HK-2 (cell line): ENCODE measurements around the gene TRPC4AP.
"Not testable (repeated sequence)": the region's sequence is repeated elsewhere in the genome, so short reads cannot be mapped to it uniquely, and the experiment has no call there.

Experiments
- DNase-seq: peaks from one replicate; pipeline ENCODE4 v3.0.0-alpha.2; 2018; ENCODE audit not compliant: unreplicated experiment

Gene TRPC4AP

GRCh38 chr20:35055445-35056276, 36.9 kb downstream of the TRPC4AP start:
- DNase-seq, result no peak

DNA sequence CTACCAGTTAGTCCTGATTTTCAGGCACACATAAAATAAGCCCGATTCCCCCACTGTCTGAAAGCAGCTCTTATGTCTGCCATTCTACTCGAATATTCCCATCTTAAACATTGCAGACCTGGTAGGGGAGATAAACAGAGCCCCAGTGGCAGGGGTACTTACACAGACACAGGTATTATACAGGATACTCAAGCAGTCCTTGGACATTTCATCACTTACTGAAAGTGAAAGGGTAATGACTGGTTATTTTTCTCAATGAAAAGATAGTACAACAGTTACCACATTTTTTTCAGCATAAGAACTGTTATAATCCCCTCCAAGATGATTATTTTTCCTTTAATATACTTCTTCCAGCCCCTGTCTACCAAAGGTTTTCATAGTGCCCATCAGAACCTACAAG, 37.8 kb downstream of the TRPC4AP start:
- DNase-seq, result no peak

DNA sequence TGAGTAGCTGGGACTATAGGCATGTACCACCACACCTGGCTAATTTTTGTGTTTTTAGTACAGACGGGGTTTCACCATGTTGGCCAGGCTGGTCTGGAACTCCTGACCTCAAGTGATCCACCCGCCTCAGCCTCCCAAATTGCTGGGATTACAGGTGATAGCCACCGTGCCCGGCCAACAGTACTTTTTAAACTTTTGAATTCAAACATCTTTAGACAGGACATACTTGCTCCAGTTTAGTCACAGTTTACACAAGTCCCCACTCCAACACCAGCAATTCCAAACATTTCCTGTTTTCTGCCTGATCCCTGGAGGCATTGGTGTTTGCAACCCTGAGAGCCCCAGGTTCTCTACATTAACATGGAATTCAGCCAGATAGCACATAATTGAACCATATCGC, 40.0 kb downstream of the TRPC4AP start:
- DNase-seq, result not testable (repeated sequence)

DNA sequence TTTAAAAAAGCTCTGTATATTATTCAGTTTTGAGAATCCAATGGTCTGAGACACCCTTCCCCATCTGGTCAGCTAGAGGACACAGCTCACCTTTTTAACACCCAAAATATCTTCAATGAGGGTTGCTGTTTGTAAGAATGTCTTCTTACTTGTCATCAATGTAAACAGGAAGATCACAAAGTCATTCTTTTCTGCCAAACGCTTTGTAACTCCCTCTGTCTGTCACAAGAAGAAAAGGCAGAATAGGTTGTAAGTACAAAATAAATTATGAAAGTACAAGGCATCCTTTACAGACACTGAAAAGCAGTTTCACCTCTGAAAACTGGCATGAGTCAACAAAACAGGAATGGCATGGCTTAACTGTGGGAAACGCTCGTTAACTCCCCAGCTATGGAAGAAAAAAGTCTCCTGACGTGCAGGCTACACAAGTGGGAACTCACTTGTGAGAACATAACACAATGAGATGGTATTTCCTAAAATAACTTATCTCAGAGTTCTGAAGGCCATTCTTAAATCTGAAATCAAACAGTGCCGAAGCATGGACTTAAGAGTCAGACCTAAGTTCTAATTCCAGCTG, 42.7 kb downstream of the TRPC4AP start:
- no peak for DNase-seq

DNA sequence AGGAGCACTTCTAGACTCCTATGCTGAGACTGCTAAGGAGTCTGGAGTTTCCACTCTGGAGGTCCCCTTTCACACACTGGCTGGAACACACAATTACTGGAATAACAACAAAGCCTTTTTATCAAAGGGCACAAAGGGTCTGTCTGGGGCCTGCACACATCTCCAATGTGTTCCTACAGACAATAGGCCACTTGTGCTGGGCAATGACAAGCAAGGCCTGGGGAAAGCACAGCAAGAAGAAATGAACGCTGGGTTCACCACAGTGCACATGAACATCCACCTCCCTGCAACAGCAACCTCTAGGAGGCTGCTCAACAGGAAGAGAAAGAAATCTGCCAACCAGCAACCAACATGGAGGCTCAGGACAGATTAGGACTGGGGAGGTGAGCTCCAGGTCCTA, 43.9 kb downstream of the TRPC4AP start:
- DNase-seq, result no peak

DNA sequence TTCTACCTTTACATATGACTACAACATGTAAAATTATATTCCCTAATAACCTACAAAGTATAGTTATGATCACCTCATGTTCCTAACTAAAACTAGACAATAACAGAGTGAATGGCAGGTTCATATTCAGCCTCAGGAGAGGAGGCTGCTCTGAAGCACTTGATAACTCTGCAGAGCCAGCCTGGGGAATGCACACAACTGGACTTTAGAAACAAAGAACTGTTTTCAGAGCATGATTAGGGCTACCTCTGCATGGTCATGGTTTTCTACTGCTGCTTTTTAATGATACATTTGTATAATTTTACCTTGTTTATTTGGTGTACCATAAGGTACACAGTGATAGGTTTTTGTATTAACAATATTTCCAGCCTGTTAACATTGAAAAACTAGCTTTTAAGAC, 50.3 kb downstream of the TRPC4AP start:
- DNase-seq, result no peak

- no peak for DNase-seq
Measured at GRCh38 chr20:35040646-35041045, 52.0 kb downstream of the TRPC4AP start.

DNA sequence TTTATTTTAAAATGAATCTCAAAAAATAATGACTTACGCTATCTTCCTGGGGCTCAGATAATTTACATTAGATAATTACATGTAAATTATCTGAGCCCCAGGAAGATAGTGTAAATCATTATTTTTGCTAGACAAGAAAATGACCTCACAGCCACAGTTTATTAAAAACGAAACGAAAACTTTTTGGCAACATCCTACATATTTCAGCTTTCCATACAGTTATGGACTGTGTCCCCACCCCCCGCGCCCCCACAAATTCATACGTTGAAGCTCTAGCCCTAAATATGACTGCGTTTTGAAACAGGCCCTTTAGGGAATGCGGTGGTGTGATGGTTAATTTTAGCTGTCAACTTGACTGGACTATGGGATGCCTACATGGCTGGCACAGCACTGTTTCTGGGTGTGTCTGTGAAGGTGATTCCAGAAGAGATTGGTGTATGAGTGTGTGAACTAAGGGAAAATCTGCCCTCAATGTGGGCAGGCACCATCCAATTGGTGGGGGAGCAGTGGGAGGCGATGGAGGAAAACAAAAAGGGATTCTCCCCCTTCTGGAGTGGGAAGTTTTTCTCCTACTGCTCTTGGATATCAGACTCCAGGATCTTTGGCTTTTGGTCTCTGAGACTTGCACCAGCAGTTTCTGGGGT, 52.6 kb downstream of the TRPC4AP start:
- no peak for DNase-seq

DNA sequence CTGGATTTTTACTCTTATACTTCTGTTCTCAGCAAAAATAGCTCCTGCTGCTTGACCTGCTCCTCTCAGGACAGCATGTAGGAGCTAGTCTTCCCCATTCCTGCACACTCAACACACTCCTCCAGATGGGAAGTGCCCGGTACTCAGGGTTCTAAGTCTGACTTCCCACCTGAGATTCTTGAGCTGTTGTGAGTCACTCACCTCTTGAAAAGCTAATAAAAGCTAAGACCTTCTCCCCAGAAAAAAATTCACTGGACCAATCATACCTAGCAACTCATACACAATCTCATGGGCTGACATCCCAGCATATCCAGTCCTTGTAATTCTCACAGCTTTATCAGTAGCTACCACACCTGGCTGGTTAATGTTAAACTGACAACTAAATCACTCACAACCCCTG, 53.5 kb downstream of the TRPC4AP start:
- DNase-seq, result no peak

DNA sequence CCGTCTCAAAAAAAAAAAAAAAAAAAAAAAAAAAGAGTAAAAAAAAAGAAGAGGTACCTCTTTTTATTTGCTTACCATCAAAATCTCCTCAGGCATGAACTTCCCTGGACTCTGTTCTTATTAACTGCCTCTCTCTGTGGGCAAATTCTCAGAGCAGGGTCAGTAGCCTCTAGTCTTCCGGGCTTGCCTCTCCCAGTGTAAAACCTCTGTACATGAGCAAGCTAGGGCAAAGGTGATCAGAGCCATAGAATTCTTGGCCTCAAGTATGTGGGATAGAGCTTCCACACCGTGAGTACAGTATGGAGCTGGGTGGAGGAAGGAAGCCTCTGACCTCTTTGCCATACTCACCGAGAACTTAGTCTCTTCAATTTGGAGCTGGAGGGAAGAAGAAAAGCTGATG, 58.5 kb downstream of the TRPC4AP start:
- DNase-seq, result no peak

DNA sequence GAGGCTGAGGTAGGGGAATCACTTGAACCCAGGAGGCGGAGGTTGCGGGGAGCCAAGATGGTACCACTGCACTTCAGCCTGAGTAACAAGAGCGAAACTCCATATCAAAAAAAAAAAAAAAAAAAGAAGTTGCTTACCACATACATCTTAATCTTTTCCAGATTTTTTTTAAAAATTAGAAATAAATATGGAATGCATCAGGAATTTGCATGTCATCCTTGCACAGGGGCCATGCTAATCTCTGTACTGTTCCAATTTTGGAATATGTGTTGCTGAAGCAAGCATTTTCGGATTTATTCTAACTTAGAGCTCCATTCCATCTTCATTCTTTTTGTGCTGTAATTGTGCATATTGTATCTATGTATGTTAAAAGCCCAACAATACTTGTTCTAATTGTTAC, 62.5 kb downstream of the TRPC4AP start:
- DNase-seq, result no peak

DNA sequence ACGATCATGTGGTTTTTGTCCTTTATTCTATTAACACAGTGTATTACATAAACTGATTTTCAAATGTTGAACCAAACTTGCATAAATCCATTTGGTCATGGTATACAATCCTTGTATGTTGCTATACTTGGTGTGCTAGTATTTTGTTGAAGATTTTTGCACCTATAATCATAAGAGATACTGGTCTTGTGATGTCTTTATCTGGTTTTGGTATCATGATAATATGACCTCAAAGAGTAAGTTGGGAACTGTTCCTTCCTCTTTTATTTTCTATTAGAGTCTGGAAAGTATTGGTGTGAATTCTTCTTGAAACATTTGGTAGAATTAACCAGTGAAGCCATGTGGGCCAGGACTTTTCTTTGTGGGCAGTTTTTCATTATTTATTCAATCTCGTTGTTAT, 65.3 kb downstream of the TRPC4AP start:
- DNase-seq, result no peak

DNA sequence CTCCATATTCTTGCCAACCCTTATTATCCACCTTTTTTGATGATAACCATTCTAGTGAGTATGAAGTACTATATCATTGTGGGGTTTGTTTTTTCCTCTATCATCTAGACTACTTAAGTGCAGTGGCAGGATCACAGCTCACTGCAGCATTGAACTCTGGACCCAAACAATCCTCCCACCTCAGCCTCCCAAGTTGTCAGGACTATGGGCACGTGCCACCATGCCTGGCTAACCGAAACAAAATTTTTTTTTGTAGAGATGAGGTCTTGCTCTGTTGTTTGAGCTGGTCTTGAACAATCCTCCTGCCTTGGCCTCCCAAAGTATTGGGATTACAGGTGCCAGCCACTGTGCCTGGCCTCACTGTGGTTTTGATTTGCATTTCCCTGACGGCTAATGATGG, 67.5 kb downstream of the TRPC4AP start:
- no peak for DNase-seq

- DNase-seq, result no peak
Measured at GRCh38 chr20:35023624-35024023, 69.0 kb downstream of the TRPC4AP start.

DNA sequence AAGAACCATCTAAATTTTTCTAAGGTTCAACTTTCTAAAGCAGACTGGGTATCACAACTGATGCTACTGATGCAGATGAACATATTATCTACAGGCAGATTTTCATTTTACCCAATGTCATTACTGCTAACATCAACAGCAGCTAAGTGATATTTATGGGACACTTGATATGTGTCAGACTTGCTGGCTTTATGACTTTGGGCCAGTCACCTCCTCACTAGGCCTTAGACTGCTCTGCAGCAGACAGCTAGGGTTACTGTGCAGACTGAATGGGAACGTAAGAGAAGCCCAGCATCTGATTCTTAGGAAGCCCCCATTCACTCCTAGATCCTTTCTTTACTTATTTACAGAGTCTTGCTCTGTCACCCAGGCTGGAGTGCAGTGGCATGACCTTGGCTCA, 70.8 kb downstream of the TRPC4AP start:
- DNase-seq, result no peak

DNA sequence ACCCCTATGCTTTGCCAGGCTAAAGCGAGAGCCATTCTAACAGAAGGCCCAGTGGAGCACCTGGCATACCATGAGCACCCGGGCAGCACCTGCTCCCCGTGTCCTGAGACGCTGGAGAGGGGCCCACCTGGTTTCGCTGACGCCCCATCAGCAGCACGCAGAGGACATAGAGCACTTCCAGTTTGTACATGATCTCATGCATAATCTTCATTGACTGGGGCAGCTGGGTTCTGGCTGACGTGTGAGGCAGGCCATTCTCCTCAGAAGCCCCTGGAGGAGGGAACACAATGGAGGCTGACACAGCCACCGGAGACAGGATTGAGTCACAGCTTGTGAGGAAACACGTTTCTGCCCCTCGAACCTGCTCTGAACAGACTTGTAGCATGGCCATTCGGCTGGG, 71.5 kb downstream of the TRPC4AP start:
- no peak for DNase-seq

GRCh38 chr20:35020108-35020928, 72.3 kb downstream of the TRPC4AP start:
- no peak for DNase-seq

DNA sequence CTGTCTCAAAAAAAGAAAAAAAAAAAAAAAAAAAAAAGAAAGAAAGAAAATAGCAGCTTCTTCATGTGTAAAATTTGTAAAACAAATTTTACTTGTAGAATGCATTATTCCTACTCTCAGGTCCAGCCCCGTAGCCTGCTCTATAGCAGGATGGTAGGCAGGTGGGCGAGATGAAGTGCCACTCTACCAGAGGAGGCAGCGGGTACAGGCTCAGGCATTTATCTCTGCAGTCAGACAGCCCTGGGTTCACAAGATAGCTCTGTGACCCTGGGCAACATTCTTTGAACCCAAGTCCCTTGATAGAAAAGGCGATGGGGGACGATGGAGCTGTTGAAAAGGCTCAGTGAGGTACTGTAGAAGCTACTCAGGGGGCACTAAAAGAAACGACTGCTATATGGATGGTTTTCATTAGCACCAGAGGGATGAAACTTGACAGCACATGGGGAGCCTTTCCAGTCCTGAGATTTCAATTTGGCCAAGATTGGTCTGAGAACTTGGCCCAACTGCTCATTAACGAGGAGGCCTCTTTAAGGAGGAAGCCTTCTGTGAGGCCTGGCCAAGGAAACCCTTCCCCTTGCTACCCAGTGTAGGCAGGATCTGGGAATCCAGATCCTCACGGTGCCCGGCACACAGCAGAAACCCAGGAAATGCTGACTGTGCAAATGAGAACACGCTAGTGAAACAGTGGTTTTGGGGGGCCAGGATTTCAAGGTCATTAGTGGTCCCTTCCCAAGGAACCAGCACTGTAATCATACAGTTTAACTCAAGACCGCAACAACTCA, 73.8 kb downstream of the TRPC4AP start:
- DNase-seq, result no peak

- no peak for DNase-seq
Measured at GRCh38 chr20:35017099-35017835, 75.3 kb downstream of the TRPC4AP start.

DNA sequence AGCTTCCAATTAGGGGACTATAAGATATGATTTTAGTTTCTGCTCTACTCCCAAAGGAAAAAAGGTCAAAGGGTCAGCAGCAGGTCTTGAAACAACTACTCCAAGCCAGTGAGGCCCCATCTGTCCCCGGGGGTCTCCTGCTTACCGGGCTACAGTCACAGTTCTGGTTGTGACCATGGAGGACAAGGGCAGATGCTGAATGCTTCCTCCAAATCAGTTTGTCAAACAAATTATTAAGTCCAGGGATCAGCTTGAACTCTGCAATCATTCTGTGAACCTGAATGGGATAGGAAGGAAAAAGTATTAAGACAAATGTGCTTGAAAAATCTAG, 76.8 kb downstream of the TRPC4AP start:
- DNase-seq, result no peak

DNA sequence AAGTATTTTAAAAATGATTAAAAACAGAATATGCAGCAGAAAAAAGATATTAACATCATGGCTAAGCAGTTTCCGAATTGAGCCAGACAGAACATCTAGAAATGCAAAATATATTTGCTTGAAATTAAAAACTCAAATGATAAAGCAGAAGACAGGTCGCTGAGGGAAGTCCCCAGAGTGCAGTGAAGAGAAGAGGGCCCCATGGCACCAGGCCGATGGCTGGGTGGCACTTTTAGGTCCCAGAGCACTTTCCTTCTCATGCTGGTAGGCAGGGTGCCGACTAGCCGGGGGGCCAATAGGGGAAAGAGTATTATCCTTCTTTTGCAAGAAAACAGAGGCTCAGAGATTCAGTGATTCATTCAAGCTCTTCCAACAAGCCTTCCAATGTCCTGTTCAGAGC, 78.1 kb downstream of the TRPC4AP start:
- DNase-seq, result no peak
